RWPE1 (cell line): Measurements from ENCODE around the gene EPHB2.

Source experiments
- CTCF ChIA-PET: fragments of 350-600 bp; sonication (Branson Sonifier 250); formaldehyde crosslinking; extraction: SDS; loops from one replicate; lab custom pipeline; 2021; lab: Yijun Ruan, JAX
- POLR2A ChIA-PET: fragments of 400-600 bp; formaldehyde crosslinking; extraction: SDS; loops from one replicate; lab custom pipeline; 2020; ENCODE audit warnings: antibody characterized with exemption; ENCODE audit not compliant: low non-redundant PET; lab: Yijun Ruan, JAX
- DNase-seq: peaks from one replicate; pipeline ENCODE4 v3.0.0; 2012; ENCODE audit warnings: low spot score
- H3K27ac ChIP-seq: fragments of 450-650 bp; 2 replicates; pipeline ENCODE4 v1.5.1; 2017
- CTCF ChIP-seq: fragments of 450-650 bp; conservative IDR thresholded peaks from 2 replicates; pipeline ENCODE4 v1.5.1; 2017; ENCODE audit warnings: low read depth, mild to moderate bottlenecking

EPHB2 gene

GRCh38 chr1:22915816-22916470 is 205.3 kb downstream of the EPHB2 start:
- ChIA-PET CTCF (no interaction called here), POLR2A (no interaction called here)
- no peak for TF ChIP-seq CTCF
- no peak for DNase-seq
- H3K27ac ChIP-seq, result peak overlapping the region; percentile 61

GRCh38 chr1:22916471-22916820 is 205.8 kb downstream of the EPHB2 start:
- TF ChIP-seq CTCF, result no peak
- peak overlapping the region; percentile 61 for H3K27ac ChIP-seq
- ChIA-PET CTCF (interaction anchor here (0.6 to 0.7 kb wide), 2 partner anchors 14 to 44 kb away, joined by 3 read pairs; no protein-coding TSS in a partner anchor), POLR2A (no interaction called here)
- peak; percentile 20 for DNase-seq

GRCh38 chr1:22917989-22918388 is 207.3 kb downstream of the EPHB2 start:
- ChIA-PET POLR2A (no interaction called here), CTCF (interaction anchor here (1.2 kb wide), 1 partner anchor 13 kb away, joined by 4 read pairs; no protein-coding TSS in a partner anchor)
- no peak for DNase-seq
- H3K27ac ChIP-seq, result no peak overlapping the region
- TF ChIP-seq CTCF, result no peak

GRCh38 chr1:22918644-22919043 is 208.0 kb downstream of the EPHB2 start:
- POLR2A ChIA-PET, result no interaction called here
- CTCF ChIA-PET, result interaction anchor here (1.2 kb wide), 1 partner anchor 12 kb away, joined by 4 read pairs; no protein-coding TSS in a partner anchor
- H3K27ac ChIP-seq, result no peak overlapping the region
- no peak for DNase-seq
- TF ChIP-seq CTCF, result no peak

- no peak for TF ChIP-seq CTCF
- DNase-seq, result no peak
- ChIA-PET POLR2A (no interaction called here), CTCF (interaction anchor here (0.7 to 1.2 kb wide), 2 partner anchors 11 to 216 kb away, joined by 3 to 4 read pairs; no protein-coding TSS in a partner anchor)
- no peak overlapping the region for H3K27ac ChIP-seq
These were observed 208.8 kb downstream of the EPHB2 start for GRCh38 chr1:22919341-22920025.

GRCh38 chr1:22920026-22920733 is 209.5 kb downstream of the EPHB2 start:
- POLR2A ChIA-PET, result no interaction called here

More at GRCh38 chr1:22920026-22920733, 209.5 kb downstream of the EPHB2 start:
- CTCF ChIA-PET, result interaction anchor here (0.7 kb wide), 1 partner anchor 216 kb away, joined by 3 read pairs; no protein-coding TSS in a partner anchor
- TF ChIP-seq CTCF, result no peak
- DNase-seq, result no peak
- no peak overlapping the region for H3K27ac ChIP-seq
